Fibroblast of lung (primary cell): ENCODE data around the gene ZNF764. TPM values are rescaled to one million over a fixed set of nuclear protein-coding genes. Genes with fewer than 3 reads are reported as not detected.
"Not testable (repeated sequence)": the region's sequence is repeated elsewhere in the genome, so short reads cannot be mapped to it uniquely, and the experiment has no call there.

Experiments used
- DNase-seq, 2 donors: peaks; one replicate each; pipeline versions ENCODE4 v3.0.0 to v3.0.0-alpha.2; 2010; ENCODE audit warnings: low read depth in 2 of 2
- H2AFZ ChIP-seq: 2 replicates; pipeline ENCODE4 v1.5.1; 2012; ENCODE audit warnings: low read length, control low read depth, inconsistent platforms
- H3K27ac ChIP-seq: 2 replicates; pipeline ENCODE4 v1.5.1; 2011; ENCODE audit warnings: low read length, control low read depth; ENCODE audit not compliant: insufficient read depth
- H3K27me3 ChIP-seq: 2 replicates; pipeline ENCODE4 v1.5.1; 2011; ENCODE audit warnings: mild to moderate bottlenecking, low read length; ENCODE audit not compliant: control insufficient read depth, insufficient read depth
- H3K36me3 ChIP-seq: 2 replicates; pipeline ENCODE4 v1.5.1; 2011; ENCODE audit warnings: low read length; ENCODE audit not compliant: control insufficient read depth, insufficient read depth
- H3K4me1 ChIP-seq: 2 replicates; pipeline ENCODE4 v1.5.1; 2011; ENCODE audit warnings: low read length; ENCODE audit not compliant: control insufficient read depth, insufficient read depth; ENCODE audit errors: extremely low read depth
- H3K4me2 ChIP-seq: 2 replicates; pipeline ENCODE4 v1.5.1; 2011; ENCODE audit warnings: low read length, control low read depth; ENCODE audit not compliant: insufficient read depth; ENCODE audit errors: extremely low read depth
- H3K4me3 ChIP-seq, 4 experiments: fragments of 200-600 bp in 1 of 4; sonication (generic) in 1 of 4; replicated peaks in 1 of 4; 2 replicates each; pipeline ENCODE4 v1.5.1; 2011 to 2016; ENCODE audit warnings: low read length in 4 of 4, low read depth in 3 of 4, mild to moderate bottlenecking in 3 of 4, control low read depth in 2 of 4, inconsistent platforms in 1 of 4, mixed read lengths in 1 of 4; ENCODE audit not compliant: insufficient read depth in 1 of 4; ENCODE audit errors: control extremely low read depth in 1 of 4
- H3K79me2 ChIP-seq: 2 replicates; pipeline ENCODE4 v1.5.1; 2012; ENCODE audit warnings: mild to moderate bottlenecking, low read length, inconsistent platforms; ENCODE audit not compliant: control insufficient read depth, insufficient read depth
- H3K9ac ChIP-seq: 2 replicates; pipeline ENCODE4 v1.5.1; 2011; ENCODE audit warnings: mild to moderate bottlenecking, low read length, control low read depth; ENCODE audit not compliant: insufficient read depth
- H3K9me3 ChIP-seq: 2 replicates; pipeline ENCODE4 v1.5.1; 2012; ENCODE audit warnings: low read depth, low read length; ENCODE audit not compliant: control insufficient read depth, insufficient read depth
- H4K20me1 ChIP-seq: 2 replicates; pipeline ENCODE4 v1.5.1; 2011; ENCODE audit warnings: low read length; ENCODE audit not compliant: control insufficient read depth, insufficient read depth; ENCODE audit errors: extremely low read depth
- CTCF ChIP-seq, 2 donors: IDR thresholded peaks in 1 of 2; conservative IDR thresholded peaks in 1 of 2; 1 replicate in 1 of 2; 2 replicates in 1 of 2; pipeline ENCODE4 v1.5.1; 2011 to 2012; ENCODE audit warnings: low read length in 2 of 2, control low read depth in 1 of 2, inconsistent platforms in 1 of 2, low read depth in 1 of 2, mild to moderate bottlenecking in 1 of 2
- EZH2 ChIP-seq: IDR thresholded peaks from 2 replicates; pipeline ENCODE4 v1.5.1; 2012; ENCODE audit warnings: low read length, control low read depth, mild to moderate bottlenecking; ENCODE audit errors: missing control alignments
- polyA plus RNA-seq, 2 donors: library from polyadenylated mRNA; depleted of rRNA in 1 of 2; stranded (reverse) in 1 of 2; unstranded in 1 of 2; fragments of >200 nt; gene quantifications; 2 replicates each; pipeline ENCODE4 v1.2.1, GENCODE V29; 2011 to 2012; ENCODE audit warnings: missing spikeins in 1 of 2
- total RNA-seq: library from RNA; depleted of rRNA; stranded (reverse); fragments of >200 nt; gene quantifications from 2 replicates; pipeline ENCODE4 v1.2.1, GENCODE V29; 2014

Gene ZNF764
- total and polyA plus RNA-seq, 2 donors (not counting 1 experiment from before 2014, with no cell fraction given): 2.4 to 3.1 TPM

GRCh38 chr16:30543067-30543466 is 15.1 kb downstream of the ZNF764 start:
- Histone ChIP-seq H3K27ac (no peak overlapping the region), H4K20me1 (no peaks in the 10 kb centered on the region), H3K36me3 (no peaks in the 10 kb centered on the region), H3K4me1 (peaks cover 2% of the 10 kb centered on the region), H3K4me2 (no peak overlapping the region), H2AFZ (no peak overlapping the region), H3K4me3 (no peak overlapping the region), H3K9ac (no peak overlapping the region), H3K9me3 (no peaks in the 10 kb centered on the region), H3K79me2 (no peaks in the 10 kb centered on the region), H3K27me3 (no peaks in the 10 kb centered on the region)
- no peak for DNase-seq
- TF ChIP-seq EZH2: no peak
- TF ChIP-seq CTCF (conservative IDR thresholded peaks at IDR 0.05 in 1 of 2, IDR thresholded peaks at IDR 0.05 in 1 of 2; ENCODE audit: low read depth in 1 of 2, low read length in 2 of 2): no peak

- no peaks in the 10 kb centered on the region for H3K27me3 ChIP-seq
- no peaks in the 10 kb centered on the region for H3K36me3 ChIP-seq
- no peaks in the 10 kb centered on the region for H4K20me1 ChIP-seq
- H3K9ac ChIP-seq: no peak overlapping the region
- no peak overlapping the region for H3K4me2 ChIP-seq
- no peak for TF ChIP-seq EZH2
- no peak for TF ChIP-seq CTCF (conservative IDR thresholded peaks at IDR 0.05 in 1 of 2, IDR thresholded peaks at IDR 0.05 in 1 of 2; ENCODE audit: low read depth in 1 of 2, low read length in 2 of 2)
- no peak overlapping the region for H2AFZ ChIP-seq
- peaks cover 2% of the 10 kb centered on the region for H3K4me1 ChIP-seq
- H3K27ac ChIP-seq: no peak overlapping the region
- peak; percentile 69 to 77 for DNase-seq
- no peaks in the 10 kb centered on the region for H3K79me2 ChIP-seq
- no peak overlapping the region for H3K4me3 ChIP-seq
- H3K9me3 ChIP-seq: no peaks in the 10 kb centered on the region
These were observed 16.5 kb downstream of the ZNF764 start for GRCh38 chr16:30541502-30542329.

GRCh38 chr16:30540916-30541464 is 17.2 kb downstream of the ZNF764 start:
- not testable (repeated sequence) for H3K4me3 ChIP-seq, H3K9ac ChIP-seq, H3K4me2 ChIP-seq, H3K27me3 ChIP-seq, H3K27ac ChIP-seq, H3K4me1 ChIP-seq, H3K36me3 ChIP-seq, H4K20me1 ChIP-seq, H2AFZ ChIP-seq, DNase-seq, H3K79me2 ChIP-seq, H3K9me3 ChIP-seq

GRCh38 chr16:30539986-30540526 is 18.1 kb downstream of the ZNF764 start:
- H3K79me2 ChIP-seq, DNase-seq, H3K4me2 ChIP-seq, H3K27ac ChIP-seq, H2AFZ ChIP-seq, H3K4me1 ChIP-seq, H3K36me3 ChIP-seq, H3K9me3 ChIP-seq, H3K9ac ChIP-seq, H3K4me3 ChIP-seq, H4K20me1 ChIP-seq, H3K27me3 ChIP-seq: not testable (repeated sequence)
